CD4-positive, CD25-positive, alpha-beta regulatory T cell (primary cell): Measurements from ENCODE around the gene STAG3. TPM values are rescaled to one million over a fixed set of nuclear protein-coding genes. Genes with fewer than 3 reads are reported as not detected.
"Not testable (repeated sequence)": the region's sequence is repeated elsewhere in the genome, so short reads cannot be mapped to it uniquely, and the experiment has no call there.

Source experiments
- ATAC-seq, 2 donors: fragments of 150-1000 bp; cut with Tn5 transposase; one replicate each; pipeline ENCODE4 v1.10.0; 2021; ENCODE audit warnings: low read depth in 2 of 2, moderate number of reproducible peaks in 2 of 2, moderate library complexity in 1 of 2
- DNase-seq, 3 donors: peaks; one replicate each; pipeline versions ENCODE4 v3.0.0 to v3.0.0-alpha.2; 2012 to 2022; ENCODE audit warnings: mixed read lengths in 1 of 3
- H3K27ac ChIP-seq: one replicate; pipeline ENCODE4 v1.7.0; 2013; ENCODE audit warnings: mild to moderate bottlenecking, low read length; ENCODE audit not compliant: insufficient read depth, poor library complexity, severe bottlenecking
- H3K27me3 ChIP-seq: one replicate; pipeline ENCODE4 v1.7.0; 2013; ENCODE audit warnings: low read length; ENCODE audit not compliant: control insufficient read depth, insufficient read depth
- H3K36me3 ChIP-seq: one replicate; pipeline ENCODE4 v1.7.0; 2013; ENCODE audit warnings: mild to moderate bottlenecking, low read length, moderate library complexity; ENCODE audit not compliant: control insufficient read depth, insufficient read depth
- H3K4me1 ChIP-seq: 2 replicates; pipeline ENCODE4 v1.7.0; 2013; ENCODE audit warnings: mild to moderate bottlenecking, low read length; ENCODE audit not compliant: insufficient read depth, control insufficient read depth, poor library complexity, severe bottlenecking
- H3K4me3 ChIP-seq: one replicate; pipeline ENCODE4 v1.7.0; 2013; ENCODE audit warnings: low read depth, mild to moderate bottlenecking, low read length, moderate library complexity
- H3K9me3 ChIP-seq, 2 experiments: 1 replicate in 1 of 2; 2 replicates in 1 of 2; pipeline ENCODE4 v1.7.0; 2013; ENCODE audit warnings: low read length in 2 of 2, mild to moderate bottlenecking in 1 of 2, moderate library complexity in 1 of 2; ENCODE audit not compliant: control insufficient read depth in 2 of 2
- H3K27ac Mint-ChIP-seq, 3 donors: one replicate each; pipeline ENCODE4 v1.8.0; 2020 to 2022; ENCODE audit warnings: mild to moderate bottlenecking in 3 of 3, mixed read lengths in 3 of 3, moderate library complexity in 2 of 3
- H3K27me3 Mint-ChIP-seq: one replicate; pipeline ENCODE4 v1.8.0; 2022; ENCODE audit warnings: mild to moderate bottlenecking, mixed read lengths
- H3K36me3 Mint-ChIP-seq: one replicate; pipeline ENCODE4 v1.8.0; 2020; ENCODE audit warnings: mixed read lengths
- H3K4me1 Mint-ChIP-seq, 4 donors: one replicate each; pipeline ENCODE4 v1.8.0; 2020 to 2022; ENCODE audit warnings: mixed read lengths in 4 of 4, mild to moderate bottlenecking in 1 of 4
- H3K4me3 Mint-ChIP-seq, 4 donors: one replicate each; pipeline ENCODE4 v1.8.0; 2020 to 2022; ENCODE audit warnings: mild to moderate bottlenecking in 4 of 4, mixed read lengths in 4 of 4, moderate library complexity in 3 of 4
- H3K9me3 Mint-ChIP-seq, 7 donors: one replicate each; pipeline ENCODE4 v1.8.0; 2020 to 2022; ENCODE audit warnings: mixed read lengths in 7 of 7, mild to moderate bottlenecking in 3 of 7, moderate library complexity in 2 of 7
- polyA plus RNA-seq, 4 donors: library from polyadenylated mRNA; unstranded; fragments of 300-500 nt; fragmentation: Illumina TruSeq; gene quantifications; one replicate each; pipeline ENCODE4 v1.2.3, GENCODE V29; 2021
- total RNA-seq: library from RNA; stranded (reverse); gene quantifications from one replicate; pipeline ENCODE4 v1.2.3, GENCODE V29; 2022

The STAG3 gene
- total and polyA plus RNA-seq, 5 donors from 2014 or later: 0.53 to 6.2 (median 0.82) TPM

DNA sequence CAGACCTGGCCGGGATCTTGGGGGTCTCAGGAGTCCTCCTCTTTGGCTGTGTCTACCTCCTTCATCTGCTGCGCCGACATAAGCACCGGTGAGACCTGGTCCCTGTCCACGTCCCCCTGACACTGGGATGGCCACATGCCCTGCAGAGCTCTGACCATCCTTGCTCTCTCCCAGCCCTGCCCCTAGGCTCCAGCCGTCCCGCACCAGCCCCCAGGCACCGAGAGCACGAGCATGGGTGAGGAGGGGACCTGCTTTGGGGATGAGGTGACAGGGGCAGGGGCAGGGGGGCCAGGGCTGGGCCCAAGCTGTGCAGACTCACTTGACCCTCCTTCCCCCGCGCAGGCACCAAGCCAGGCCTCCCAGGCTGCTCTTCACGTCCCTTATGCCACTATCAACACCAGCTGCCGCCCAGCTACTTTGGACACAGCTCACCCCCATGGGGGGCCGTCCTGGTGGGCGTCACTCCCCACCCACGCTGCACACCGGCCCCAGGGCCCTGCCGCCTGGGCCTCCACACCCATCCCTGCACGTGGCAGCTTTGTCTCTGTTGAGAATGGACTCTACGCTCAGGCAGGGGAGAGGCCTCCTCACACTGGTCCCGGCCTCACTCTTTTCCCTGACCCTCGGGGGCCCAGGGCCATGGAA lies 43.0 kb downstream of the STAG3 start:
- peaks cover 14% of the 10 kb centered on the region for H3K36me3 Mint-ChIP-seq
- peak in 1 of 2 donors; percentile 7 for ATAC-seq
- Histone ChIP-seq H3K27ac (peak overlapping the region; percentile 99), H3K27me3 (no peaks in the 10 kb centered on the region), H3K36me3 (peaks cover 12% of the 10 kb centered on the region), H3K9me3 (no peaks in the 10 kb centered on the region), H3K4me3 (peak overlapping the region; percentile 76), H3K4me1 (peaks cover 63% of the 10 kb centered on the region)
- H3K27ac Mint-ChIP-seq: peak overlapping the region; percentile 98 to 100 (median 99)
- H3K27me3 Mint-ChIP-seq: peaks cover 5% of the 10 kb centered on the region
- DNase-seq: peak in 1 of 3 donors; percentile 30
- peaks cover 0 to 2% (median 0%) of the 10 kb centered on the region in 7 donors for H3K9me3 Mint-ChIP-seq
- H3K4me3 Mint-ChIP-seq: peak overlapping the region; percentile 97 to 98 (median 98)
- H3K4me1 Mint-ChIP-seq: peaks cover 8 to 73% (median 54%) of the 10 kb centered on the region in 4 donors

DNA sequence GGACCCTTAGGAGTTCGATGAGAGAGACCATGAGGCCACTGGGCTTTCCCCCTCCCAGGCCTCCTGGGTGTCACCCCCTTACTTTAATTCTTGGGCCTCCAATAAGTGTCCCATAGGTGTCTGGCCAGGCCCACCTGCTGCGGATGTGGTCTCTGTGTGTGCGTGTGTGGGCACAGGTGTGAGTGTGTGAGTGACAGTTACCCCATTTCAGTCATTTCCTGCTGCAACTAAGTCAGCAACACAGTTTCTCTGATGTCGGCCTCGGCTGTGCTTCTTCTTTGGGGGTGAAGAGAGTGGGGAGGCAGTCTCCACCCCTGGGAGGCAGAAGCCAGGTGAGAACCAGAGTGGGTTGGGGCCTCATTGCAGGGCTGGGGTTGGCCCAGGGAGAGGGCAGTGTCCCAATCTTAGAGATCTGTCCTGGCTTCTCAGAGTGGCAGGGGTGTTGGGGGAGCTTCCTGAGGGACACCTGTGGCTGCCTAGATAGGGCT lies 43.6 kb downstream of the STAG3 start:
- H3K27me3 ChIP-seq: no peaks in the 10 kb centered on the region
- peak overlapping the region; percentile 76 for H3K4me3 ChIP-seq
- H3K27ac Mint-ChIP-seq: peak overlapping the region; percentile 98 to 100 (median 99)
- H3K36me3 Mint-ChIP-seq: peaks cover 14% of the 10 kb centered on the region
- H3K9me3 ChIP-seq: no peaks in the 10 kb centered on the region
- peaks cover 63% of the 10 kb centered on the region for H3K4me1 ChIP-seq
- DNase-seq (peak; percentile 63 to 97 (median 91)), ATAC-seq (peak; percentile 74 to 75)
- H3K9me3 Mint-ChIP-seq: peaks cover 0 to 2% (median 0%) of the 10 kb centered on the region in 7 donors
- peaks cover 18% of the 10 kb centered on the region for H3K36me3 ChIP-seq
- H3K27me3 Mint-ChIP-seq: peaks cover 5% of the 10 kb centered on the region
- H3K27ac ChIP-seq: peak overlapping the region; percentile 99
- peak overlapping the region; percentile 97 to 98 (median 98) for H3K4me3 Mint-ChIP-seq
- H3K4me1 Mint-ChIP-seq: peaks cover 8 to 78% (median 54%) of the 10 kb centered on the region in 4 donors

DNA sequence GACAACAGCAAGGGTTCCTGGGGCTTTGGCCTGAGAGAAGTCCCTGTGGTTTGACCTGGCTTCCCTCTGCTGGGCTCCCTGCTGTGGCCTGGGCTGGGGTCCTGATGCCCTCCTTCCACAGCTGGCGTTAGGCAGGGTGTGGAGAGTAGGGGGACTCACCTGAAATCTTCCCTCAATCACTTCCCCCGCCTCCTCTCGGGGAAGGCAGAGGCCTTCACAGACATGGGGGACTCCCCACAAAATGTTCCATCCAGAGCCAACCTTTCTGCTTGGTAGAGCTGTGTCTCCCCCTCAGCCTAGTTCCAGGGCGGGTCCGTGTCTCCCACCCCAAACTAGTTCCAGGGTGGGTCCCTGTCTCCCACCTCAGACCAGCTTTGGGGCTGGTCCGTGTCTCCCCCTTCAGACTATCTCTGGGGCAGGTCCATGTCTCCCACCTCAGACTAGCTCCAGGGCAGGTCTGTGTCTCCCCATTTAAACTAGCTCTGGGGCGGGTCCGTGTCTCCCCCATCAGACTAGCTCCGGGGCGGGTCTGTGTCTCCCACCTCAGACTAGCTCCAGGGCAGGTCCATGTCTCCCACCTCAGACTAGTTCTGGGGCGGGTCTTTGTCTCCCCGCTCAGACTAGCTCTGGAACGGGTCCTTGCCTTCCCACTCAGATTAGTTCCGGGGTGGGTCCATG lies 44.2 kb downstream of the STAG3 start:
- peaks cover 14% of the 10 kb centered on the region for H3K36me3 Mint-ChIP-seq
- H3K4me3 Mint-ChIP-seq: peak overlapping the region; percentile 97 to 98 (median 98)
- H3K9me3 Mint-ChIP-seq: peaks cover 0 to 2% (median 0%) of the 10 kb centered on the region in 7 donors
- H3K4me1 ChIP-seq: peaks cover 63% of the 10 kb centered on the region
- peak overlapping the region; percentile 76 for H3K4me3 ChIP-seq
- peaks cover 18% of the 10 kb centered on the region for H3K36me3 ChIP-seq
- no peak for ATAC-seq
- H3K9me3 ChIP-seq: no peaks in the 10 kb centered on the region
- H3K27me3 Mint-ChIP-seq: peaks cover 5% of the 10 kb centered on the region
- H3K27ac Mint-ChIP-seq: peak overlapping the region; percentile 98 to 100 (median 99)
- H3K4me1 Mint-ChIP-seq: peaks cover 8 to 78% (median 50%) of the 10 kb centered on the region in 4 donors
- peak in 1 of 3 donors; percentile 4 for DNase-seq
- H3K27ac ChIP-seq: peak overlapping the region; percentile 99
- H3K27me3 ChIP-seq: no peaks in the 10 kb centered on the region

DNA sequence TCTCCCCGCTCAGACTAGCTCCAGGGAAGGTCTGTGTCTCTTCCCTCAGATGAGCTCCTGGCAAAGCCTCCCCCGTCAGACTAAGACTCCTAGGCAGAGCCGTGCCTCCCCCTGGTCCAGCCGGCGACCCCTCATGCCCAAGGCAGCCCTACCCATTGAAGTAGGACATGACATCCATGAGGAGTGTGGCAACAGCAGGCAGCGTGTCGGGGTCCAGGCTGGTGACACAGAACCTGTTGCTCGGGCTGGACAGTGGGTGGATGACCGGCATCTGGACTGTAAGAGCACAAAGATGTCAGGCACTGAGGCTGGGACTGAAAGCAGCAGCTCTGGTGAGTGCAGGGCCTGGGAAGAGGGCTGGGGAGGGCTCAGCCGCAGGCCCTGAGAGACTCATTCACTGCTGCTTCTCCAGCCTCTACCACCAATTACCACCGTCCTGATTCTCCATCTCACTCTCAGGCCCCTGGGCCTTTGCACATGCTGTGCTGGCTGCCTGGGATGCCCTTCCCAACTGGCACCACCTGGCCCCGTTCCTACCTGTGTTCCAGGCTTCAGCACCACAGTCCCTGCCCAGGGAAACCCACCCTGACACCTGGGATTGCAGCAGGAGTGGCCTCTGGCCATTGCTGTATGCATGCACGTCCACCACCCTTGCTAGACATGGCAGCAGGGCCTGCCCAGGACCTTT lies 44.9 kb downstream of the STAG3 start:
- Histone ChIP-seq H3K4me1 (peaks cover 60% of the 10 kb centered on the region), H3K9me3 (no peaks in the 10 kb centered on the region), H3K36me3 (peaks cover 18% of the 10 kb centered on the region), H3K27ac (peak overlapping the region; percentile 99), H3K4me3 (peak overlapping the region; percentile 76), H3K27me3 (no peaks in the 10 kb centered on the region)
- ATAC-seq (no peak), DNase-seq (no peak)
- Mint-ChIP-seq H3K4me3 (peak overlapping the region; percentile 97 to 98 (median 98)), H3K36me3 (peaks cover 14% of the 10 kb centered on the region), H3K4me1 (peaks cover 8 to 77% (median 48%) of the 10 kb centered on the region in 4 donors), H3K27me3 (peaks cover 5% of the 10 kb centered on the region), H3K9me3 (peaks cover 0 to 2% (median 0%) of the 10 kb centered on the region in 7 donors), H3K27ac (peak overlapping the region; percentile 98 to 100 (median 99))

DNA sequence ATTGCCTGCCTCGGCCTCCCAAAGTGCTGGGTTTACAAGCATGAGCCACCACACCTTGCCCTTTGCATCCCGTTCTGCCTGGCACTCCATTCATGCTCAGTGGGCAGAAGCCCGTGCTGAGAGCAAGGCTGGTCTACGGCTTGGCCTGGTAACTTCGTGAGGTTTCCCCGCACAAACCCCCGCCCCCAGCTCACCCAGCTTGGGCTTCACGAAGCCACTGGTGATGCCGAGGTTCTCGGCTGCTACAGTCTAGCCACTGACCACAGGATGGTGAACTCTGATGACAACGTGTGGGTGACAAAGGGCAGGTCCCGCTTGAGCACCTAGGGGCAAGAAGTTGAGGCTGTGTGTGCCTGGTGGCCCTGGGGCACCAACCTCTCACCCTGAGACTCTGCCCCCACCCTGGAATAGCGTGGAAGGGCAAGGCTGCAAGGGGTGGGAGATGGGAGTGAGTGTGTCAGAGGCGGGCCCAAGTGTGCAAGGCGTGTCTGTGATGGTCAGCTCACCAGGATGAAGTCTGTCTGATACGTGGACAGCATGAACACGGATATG lies 45.7 kb downstream of the STAG3 start:
- not testable (repeated sequence) for H3K27me3 ChIP-seq, DNase-seq, ATAC-seq, H3K27me3 Mint-ChIP-seq, H3K9me3 Mint-ChIP-seq, H3K4me3 ChIP-seq, H3K9me3 ChIP-seq
- H3K27ac ChIP-seq: peak overlapping the region; percentile 51
- H3K36me3 Mint-ChIP-seq: peaks cover 14% of the 10 kb centered on the region
- H3K27ac Mint-ChIP-seq: peak overlapping the region; percentile 98 to 100 (median 99)
- H3K4me1 Mint-ChIP-seq: peaks cover 8 to 81% (median 50%) of the 10 kb centered on the region in 4 donors
- H3K36me3 ChIP-seq: peaks cover 18% of the 10 kb centered on the region
- H3K4me3 Mint-ChIP-seq: peak overlapping the region; percentile 69 to 98 (median 98)
- peaks cover 56% of the 10 kb centered on the region for H3K4me1 ChIP-seq

DNA sequence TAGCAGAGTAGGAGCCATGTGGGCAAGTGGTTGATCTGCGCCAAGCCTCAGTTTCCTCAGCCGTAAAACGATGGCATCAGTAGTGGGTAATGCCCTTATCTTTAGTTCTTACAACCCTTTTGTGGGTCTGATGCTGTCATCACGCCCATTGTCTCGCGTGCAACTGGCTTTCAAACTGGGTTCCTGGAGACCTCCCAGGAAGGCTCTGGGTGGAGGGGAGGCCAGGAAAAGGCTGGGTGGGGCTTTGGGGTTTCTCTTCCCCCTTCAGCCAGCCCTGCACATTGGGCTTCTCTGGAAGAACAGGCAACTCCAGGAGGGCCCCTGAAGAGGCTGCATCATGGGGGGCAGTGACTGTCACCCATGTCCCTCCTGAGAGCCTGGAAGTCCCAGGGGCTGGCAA lies 47.2 kb downstream of the STAG3 start:
- Mint-ChIP-seq H3K36me3 (peaks cover 14% of the 10 kb centered on the region), H3K4me1 (peaks cover 0 to 75% (median 42%) of the 10 kb centered on the region in 4 donors), H3K4me3 (peak overlapping the region in 3 of 4 donors; percentile 16 to 98 (median 97)), H3K27ac (peak overlapping the region; percentile 86 to 100 (median 99))
- Histone ChIP-seq H3K4me1 (peaks cover 46% of the 10 kb centered on the region), H3K27ac (peak overlapping the region; percentile 41), H3K36me3 (peaks cover 18% of the 10 kb centered on the region)
- not testable (repeated sequence) for H3K27me3 Mint-ChIP-seq, DNase-seq, H3K9me3 ChIP-seq, H3K27me3 ChIP-seq, H3K4me3 ChIP-seq, H3K9me3 Mint-ChIP-seq, ATAC-seq

DNA sequence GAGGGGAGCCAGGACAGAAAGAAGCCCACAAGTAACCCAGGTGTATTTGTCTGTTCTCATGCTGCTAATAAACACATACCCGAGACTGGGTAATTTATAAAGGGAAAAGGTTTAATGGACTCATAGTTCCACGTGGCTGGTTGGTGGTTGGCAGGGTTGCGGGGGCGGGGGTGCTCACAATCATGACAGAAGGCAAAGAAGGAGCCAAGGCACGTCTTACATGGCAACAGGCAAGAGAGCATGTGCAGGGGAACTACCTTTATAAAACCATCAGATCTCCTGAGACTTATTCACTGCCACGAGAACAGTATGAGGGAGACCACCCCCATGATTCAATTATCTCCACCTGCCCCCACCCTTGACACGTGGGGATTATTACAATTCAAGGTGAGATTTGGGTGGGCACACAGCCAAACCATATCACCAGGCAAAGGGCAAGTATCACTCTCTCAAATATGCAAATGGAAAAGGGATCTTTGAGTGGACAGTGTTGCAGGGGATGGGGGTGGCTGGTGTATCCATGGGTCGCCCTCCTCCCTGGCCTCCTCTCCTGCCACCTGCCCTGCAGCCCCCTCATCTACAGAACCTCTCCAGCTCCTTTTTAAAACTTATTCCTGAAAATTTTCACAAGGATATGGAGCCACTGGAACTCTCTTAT lies 57.1 kb downstream of the STAG3 start:
- Mint-ChIP-seq H3K4me1 (peaks cover 0 to 41% (median 21%) of the 10 kb centered on the region in 4 donors), H3K27ac (peak overlapping the region; percentile 74 to 83 (median 83)), H3K36me3 (peaks cover 26% of the 10 kb centered on the region)
- not testable (repeated sequence) for H3K9me3 ChIP-seq, H3K27me3 ChIP-seq, H3K36me3 ChIP-seq, ATAC-seq, H3K9me3 Mint-ChIP-seq, H3K4me3 ChIP-seq, H3K27ac ChIP-seq, H3K27me3 Mint-ChIP-seq, DNase-seq, H3K4me1 ChIP-seq, H3K4me3 Mint-ChIP-seq
